CD8-positive, alpha-beta memory T cell (primary cell): Measurements from ENCODE around the gene NEK10. TPM values are rescaled to one million over a fixed set of nuclear protein-coding genes. Genes with fewer than 3 reads are reported as not detected.

Experiments used
- CTCF ChIA-PET: fragments of 350-600 bp; sonication (Branson Sonifier 250); formaldehyde crosslinking; loops from one replicate; lab custom pipeline; 2021; ENCODE audit warnings: antibody characterized with exemption; lab: Charles Lee
- POLR2A ChIA-PET: fragments of 350-600 bp; sonication (Branson Sonifier 250); formaldehyde crosslinking; loops from one replicate; lab custom pipeline; 2021; ENCODE audit warnings: antibody characterized with exemption; lab: Charles Lee
- DNase-seq, 5 donors: peaks; one replicate each; pipeline versions ENCODE4 v3.0.0 to v3.0.0-alpha.2; 2020 to 2022; ENCODE audit warnings: mixed read lengths in 1 of 5
- H3K27ac ChIP-seq: one replicate; pipeline ENCODE4 v1.7.0; 2013; ENCODE audit warnings: low read depth, mild to moderate bottlenecking, low read length, moderate library complexity
- H3K27me3 ChIP-seq: 2 replicates; pipeline ENCODE4 v1.7.0; 2013; ENCODE audit warnings: low read length, mild to moderate bottlenecking; ENCODE audit not compliant: insufficient read depth, poor library complexity, severe bottlenecking
- H3K36me3 ChIP-seq: 2 replicates; pipeline ENCODE4 v1.7.0; 2013; ENCODE audit warnings: mild to moderate bottlenecking, low read length, moderate library complexity; ENCODE audit not compliant: insufficient read depth
- H3K4me1 ChIP-seq: 2 replicates; pipeline ENCODE4 v1.7.0; 2013; ENCODE audit warnings: mild to moderate bottlenecking, low read length, moderate library complexity; ENCODE audit not compliant: insufficient read depth
- H3K4me3 ChIP-seq: 2 replicates; pipeline ENCODE4 v1.7.0; 2013; ENCODE audit warnings: mild to moderate bottlenecking, low read length
- H3K9me3 ChIP-seq: 2 replicates; pipeline ENCODE4 v1.7.0; 2013; ENCODE audit warnings: mild to moderate bottlenecking, low read length
- H3K27ac Mint-ChIP-seq, 8 donors: one replicate each; pipeline ENCODE4 v1.8.0; 2020 to 2021; ENCODE audit warnings: mixed read lengths in 8 of 8, mild to moderate bottlenecking in 6 of 8, inconsistent platforms in 3 of 8, moderate library complexity in 3 of 8
- H3K27me3 Mint-ChIP-seq, 2 donors: one replicate each; pipeline ENCODE4 v1.8.0; 2020 to 2021; ENCODE audit warnings: mixed read lengths in 2 of 2, mild to moderate bottlenecking in 1 of 2, moderate library complexity in 1 of 2
- H3K36me3 Mint-ChIP-seq, 3 donors: one replicate each; pipeline ENCODE4 v1.8.0; 2020 to 2021; ENCODE audit warnings: mixed read lengths in 3 of 3, inconsistent platforms in 1 of 3, mild to moderate bottlenecking in 1 of 3
- H3K4me1 Mint-ChIP-seq, 3 donors: one replicate each; pipeline ENCODE4 v1.8.0; 2020 to 2021; ENCODE audit warnings: mixed read lengths in 3 of 3, inconsistent platforms in 1 of 3, mild to moderate bottlenecking in 1 of 3
- H3K4me3 Mint-ChIP-seq, 7 donors: one replicate each; pipeline ENCODE4 v1.8.0; 2020 to 2021; ENCODE audit warnings: mixed read lengths in 7 of 7, mild to moderate bottlenecking in 6 of 7, moderate library complexity in 4 of 7, inconsistent platforms in 2 of 7
- H3K9me3 Mint-ChIP-seq, 5 donors: one replicate each; pipeline ENCODE4 v1.8.0; 2020 to 2022; ENCODE audit warnings: mixed read lengths in 5 of 5, mild to moderate bottlenecking in 3 of 5, moderate library complexity in 2 of 5, inconsistent platforms in 1 of 5
- polyA plus RNA-seq: library from polyadenylated mRNA; unstranded; fragments of 300-500 nt; fragmentation: Illumina TruSeq; gene quantifications from one replicate; pipeline ENCODE4 v1.2.3, GENCODE V29; 2021
- total RNA-seq, 2 experiments: library from RNA; stranded (reverse); gene quantifications; one replicate each; pipeline ENCODE4 v1.2.3, GENCODE V29; 2021

NEK10 gene
- total and polyA plus RNA-seq, 3 experiments from 2014 or later = 0.07 to 0.42 (median 0.24) TPM

GRCh38 chr3:27216955-27217552, 152.1 kb downstream of the NEK10 start:
- H3K4me1 ChIP-seq = no peaks in the 10 kb centered on the region
- Mint-ChIP-seq H3K27me3 (peaks cover 0 to 3% of the 10 kb centered on the region in 2 donors), H3K9me3 (peaks cover 0 to 3% (median 0%) of the 10 kb centered on the region in 5 donors), H3K36me3 (peaks cover 0 to 5% (median 4%) of the 10 kb centered on the region in 3 donors), H3K27ac (no peak overlapping the region), H3K4me3 (no peak overlapping the region), H3K4me1 (no peaks in the 10 kb centered on the region)
- H3K4me3 ChIP-seq = no peak overlapping the region
- DNase-seq = no peak
- H3K27me3 ChIP-seq = no peaks in the 10 kb centered on the region
- no peaks in the 10 kb centered on the region for H3K9me3 ChIP-seq
- ChIA-PET POLR2A (no interaction called here), CTCF (no interaction called here)
- no peak overlapping the region for H3K27ac ChIP-seq
- no peaks in the 10 kb centered on the region for H3K36me3 ChIP-seq

- Mint-ChIP-seq H3K9me3 (peaks cover 0 to 3% (median 0%) of the 10 kb centered on the region in 5 donors), H3K4me1 (no peaks in the 10 kb centered on the region), H3K4me3 (no peak overlapping the region), H3K27ac (no peak overlapping the region), H3K36me3 (peaks cover 0 to 5% (median 4%) of the 10 kb centered on the region in 3 donors), H3K27me3 (peaks cover 0 to 3% of the 10 kb centered on the region in 2 donors)
- H3K4me3 ChIP-seq = no peak overlapping the region
- ChIA-PET CTCF (no interaction called here), POLR2A (no interaction called here)
- no peaks in the 10 kb centered on the region for H3K4me1 ChIP-seq
- no peaks in the 10 kb centered on the region for H3K9me3 ChIP-seq
- H3K36me3 ChIP-seq = no peaks in the 10 kb centered on the region
- no peak for DNase-seq
- H3K27ac ChIP-seq = no peak overlapping the region
- no peaks in the 10 kb centered on the region for H3K27me3 ChIP-seq
Measured at GRCh38 chr3:27216295-27216855, 152.8 kb downstream of the NEK10 start.

GRCh38 chr3:27213450-27213849, 155.7 kb downstream of the NEK10 start:
- no peaks in the 10 kb centered on the region for H3K9me3 ChIP-seq
- no peaks in the 10 kb centered on the region for H3K4me1 ChIP-seq
- H3K27ac ChIP-seq = no peak overlapping the region
- peaks cover 0 to 3% (median 0%) of the 10 kb centered on the region in 5 donors for H3K9me3 Mint-ChIP-seq
- H3K4me1 Mint-ChIP-seq = no peaks in the 10 kb centered on the region
- peaks cover 0 to 3% of the 10 kb centered on the region in 2 donors for H3K27me3 Mint-ChIP-seq
- no peak overlapping the region for H3K4me3 ChIP-seq
- ChIA-PET CTCF (no interaction called here), POLR2A (no interaction called here)
- no peaks in the 10 kb centered on the region for H3K36me3 ChIP-seq
- H3K27me3 ChIP-seq = no peaks in the 10 kb centered on the region
- peaks cover 0 to 5% (median 4%) of the 10 kb centered on the region in 3 donors for H3K36me3 Mint-ChIP-seq
- H3K4me3 Mint-ChIP-seq = no peak overlapping the region
- no peak for DNase-seq
- no peak overlapping the region for H3K27ac Mint-ChIP-seq

- H3K27ac Mint-ChIP-seq = no peak overlapping the region
- peaks cover 0 to 5% (median 3%) of the 10 kb centered on the region in 5 donors for H3K9me3 Mint-ChIP-seq
- Histone ChIP-seq H3K4me3 (no peak overlapping the region), H3K4me1 (no peaks in the 10 kb centered on the region), H3K27ac (no peak overlapping the region), H3K27me3 (no peaks in the 10 kb centered on the region), H3K36me3 (no peaks in the 10 kb centered on the region), H3K9me3 (no peaks in the 10 kb centered on the region)
- H3K27me3 Mint-ChIP-seq = peaks cover 0 to 1% of the 10 kb centered on the region in 2 donors
- ChIA-PET POLR2A (no interaction called here), CTCF (no interaction called here)
- no peak overlapping the region for H3K4me3 Mint-ChIP-seq
- H3K4me1 Mint-ChIP-seq = no peaks in the 10 kb centered on the region
- DNase-seq = no peak
- peaks cover 0 to 5% (median 4%) of the 10 kb centered on the region in 3 donors for H3K36me3 Mint-ChIP-seq
Measured at GRCh38 chr3:27209617-27210264, 159.4 kb downstream of the NEK10 start.

GRCh38 chr3:27208961-27209616, 160.1 kb downstream of the NEK10 start:
- H3K4me1 ChIP-seq = no peaks in the 10 kb centered on the region
- peaks cover 0 to 5% (median under 1%) of the 10 kb centered on the region in 5 donors for H3K9me3 Mint-ChIP-seq
- H3K36me3 ChIP-seq = no peaks in the 10 kb centered on the region
- ChIA-PET POLR2A (no interaction called here), CTCF (no interaction called here)
- no peaks in the 10 kb centered on the region for H3K27me3 ChIP-seq
- H3K4me3 ChIP-seq = no peak overlapping the region
- H3K27me3 Mint-ChIP-seq = peaks cover 0 to 1% of the 10 kb centered on the region in 2 donors
- no peak overlapping the region for H3K27ac ChIP-seq
- H3K4me1 Mint-ChIP-seq = no peaks in the 10 kb centered on the region
- no peak overlapping the region for H3K27ac Mint-ChIP-seq
- no peak for DNase-seq
- no peaks in the 10 kb centered on the region for H3K9me3 ChIP-seq
- H3K4me3 Mint-ChIP-seq = no peak overlapping the region
- peaks cover 0 to 5% (median 4%) of the 10 kb centered on the region in 3 donors for H3K36me3 Mint-ChIP-seq

GRCh38 chr3:27202959-27203358, 166.2 kb downstream of the NEK10 start:
- POLR2A ChIA-PET = no interaction called here
- Histone ChIP-seq H3K4me1 (no peaks in the 10 kb centered on the region), H3K9me3 (no peaks in the 10 kb centered on the region), H3K4me3 (no peak overlapping the region), H3K27ac (no peak overlapping the region), H3K36me3 (no peaks in the 10 kb centered on the region), H3K27me3 (no peaks in the 10 kb centered on the region)
- Mint-ChIP-seq H3K4me1 (no peaks in the 10 kb centered on the region), H3K4me3 (no peak overlapping the region), H3K27ac (no peak overlapping the region), H3K36me3 (peaks cover 0 to 6% (median 0%) of the 10 kb centered on the region in 3 donors), H3K9me3 (peaks cover 0 to 9% (median 5%) of the 10 kb centered on the region in 5 donors), H3K27me3 (peaks cover 0 to 6% of the 10 kb centered on the region in 2 donors)
- CTCF ChIA-PET = interaction anchor here (0.8 kb wide), 1 partner anchor 677 kb away, joined by 3 read pairs; no protein-coding TSS in a partner anchor
- DNase-seq = no peak

- Histone ChIP-seq H3K9me3 (no peaks in the 10 kb centered on the region), H3K27me3 (no peaks in the 10 kb centered on the region), H3K27ac (no peak overlapping the region), H3K4me1 (no peaks in the 10 kb centered on the region), H3K4me3 (no peak overlapping the region), H3K36me3 (no peaks in the 10 kb centered on the region)
- no peak overlapping the region for H3K27ac Mint-ChIP-seq
- H3K27me3 Mint-ChIP-seq = peaks cover 3 to 9% of the 10 kb centered on the region in 2 donors
- no peaks in the 10 kb centered on the region for H3K4me1 Mint-ChIP-seq
- H3K4me3 Mint-ChIP-seq = no peak overlapping the region
- peaks cover 0 to 12% (median 0%) of the 10 kb centered on the region in 3 donors for H3K36me3 Mint-ChIP-seq
- ChIA-PET CTCF (no interaction called here), POLR2A (no interaction called here)
- no peak for DNase-seq
- peaks cover 0 to 9% (median 5%) of the 10 kb centered on the region in 5 donors for H3K9me3 Mint-ChIP-seq
Measured at GRCh38 chr3:27201492-27201891, 167.7 kb downstream of the NEK10 start.
